ENCODE measurements around the gene RAB31.
"Not testable (repeated sequence)": the region's sequence is repeated elsewhere in the genome, so short reads cannot be mapped to it uniquely, and the experiment has no call there.

The RAB31 gene

GRCh38 chr18:9708057-9708433 lies at the start of gene RAB31:
RAB31 (plus strand) TSS chr18:9708301; CDS start chr18:9708406, 105 bp downstream.
- Mint-ChIP-seq H3K4me3 (peak within 1 kb of the TSS; percentile 97), H3K27me3 (no peaks in the 10 kb centered on the region), H3K27ac (peak within 1 kb of the TSS; percentile 98), H3K9me3 (no peaks in the 10 kb centered on the region), H3K4me1 (peaks cover 48% of the 10 kb centered on the region), H3K36me3 (no peaks in the 10 kb centered on the region)
- DNase-seq (ENCODE audit: low spot score in 2 of 2) (peak; percentile 36 to 59), ATAC-seq (ENCODE audit: low read depth) (peak; percentile 46)

GRCh38 chr18:9659499-9660375 lies 48.4 kb upstream of the RAB31 start:
- no peak overlapping the region for H3K4me3 Mint-ChIP-seq

GRCh38 chr18:9661564-9661963 lies 46.5 kb upstream of the RAB31 start:
- H3K36me3 Mint-ChIP-seq: no peaks in the 10 kb centered on the region
- H3K4me3 Mint-ChIP-seq: no peak overlapping the region
- no peak for DNase-seq (ENCODE audit: low spot score in 2 of 2)

More at GRCh38 chr18:9659499-9660375, 48.4 kb upstream of the RAB31 start:
- Mint-ChIP-seq H3K9me3 (no peaks in the 10 kb centered on the region), H3K27me3 (peaks cover 6% of the 10 kb centered on the region), H3K4me1 (no peaks in the 10 kb centered on the region), H3K36me3 (no peaks in the 10 kb centered on the region), H3K27ac (no peak overlapping the region)
- ATAC-seq (ENCODE audit: low read depth): no peak
- no peak for DNase-seq (ENCODE audit: low spot score in 2 of 2)

GRCh38 chr18:9663377-9663776 lies 44.7 kb upstream of the RAB31 start:
- peaks cover 3% of the 10 kb centered on the region for H3K27me3 Mint-ChIP-seq
- H3K4me3 Mint-ChIP-seq: no peak overlapping the region
- no peaks in the 10 kb centered on the region for H3K9me3 Mint-ChIP-seq
- H3K36me3 Mint-ChIP-seq: no peaks in the 10 kb centered on the region
- ATAC-seq (ENCODE audit: low read depth) (no peak), DNase-seq (ENCODE audit: low spot score in 2 of 2) (no peak)
- H3K4me1 Mint-ChIP-seq: no peaks in the 10 kb centered on the region
- H3K27ac Mint-ChIP-seq: no peak overlapping the region

More at GRCh38 chr18:9661564-9661963, 46.5 kb upstream of the RAB31 start:
- Mint-ChIP-seq H3K27me3 (peaks cover 3% of the 10 kb centered on the region), H3K4me1 (no peaks in the 10 kb centered on the region), H3K9me3 (no peaks in the 10 kb centered on the region), H3K27ac (no peak overlapping the region)
- ATAC-seq (ENCODE audit: low read depth): no peak

- H3K27me3 Mint-ChIP-seq: no peaks in the 10 kb centered on the region
- no peak for DNase-seq (ENCODE audit: low spot score in 2 of 2)
- ATAC-seq (ENCODE audit: low read depth): no peak
- no peak overlapping the region for H3K27ac Mint-ChIP-seq
- H3K4me3 Mint-ChIP-seq: no peak overlapping the region
- no peaks in the 10 kb centered on the region for H3K36me3 Mint-ChIP-seq
- H3K4me1 Mint-ChIP-seq: no peaks in the 10 kb centered on the region
- H3K9me3 Mint-ChIP-seq: no peaks in the 10 kb centered on the region
Measured at GRCh38 chr18:9665314-9665713, 42.8 kb upstream of the RAB31 start.

- Mint-ChIP-seq H3K4me1 (no peaks in the 10 kb centered on the region), H3K4me3 (no peak overlapping the region), H3K36me3 (no peaks in the 10 kb centered on the region), H3K27me3 (no peaks in the 10 kb centered on the region), H3K27ac (no peak overlapping the region), H3K9me3 (no peaks in the 10 kb centered on the region)
- DNase-seq (ENCODE audit: low spot score in 2 of 2): no peak
- no peak for ATAC-seq (ENCODE audit: low read depth)
Measured at GRCh38 chr18:9666548-9666947, 41.6 kb upstream of the RAB31 start.

GRCh38 chr18:9669016-9669415 lies 39.1 kb upstream of the RAB31 start:
- H3K27me3 Mint-ChIP-seq: no peaks in the 10 kb centered on the region
- no peak for ATAC-seq (ENCODE audit: low read depth)
- no peaks in the 10 kb centered on the region for H3K36me3 Mint-ChIP-seq
- H3K9me3 Mint-ChIP-seq: no peaks in the 10 kb centered on the region
- peaks cover 5% of the 10 kb centered on the region for H3K4me1 Mint-ChIP-seq
- peak overlapping the region; percentile 60 for H3K27ac Mint-ChIP-seq
- no peak overlapping the region for H3K4me3 Mint-ChIP-seq
- DNase-seq (ENCODE audit: low spot score in 2 of 2): no peak

GRCh38 chr18:9671214-9671613 lies 36.9 kb upstream of the RAB31 start:
- Mint-ChIP-seq H3K27ac (no peak overlapping the region), H3K36me3 (no peaks in the 10 kb centered on the region)

GRCh38 chr18:9673296-9674251 lies 34.5 kb upstream of the RAB31 start:
- Mint-ChIP-seq H3K4me3 (peak overlapping the region; percentile 52), H3K9me3 (no peaks in the 10 kb centered on the region), H3K27me3 (no peaks in the 10 kb centered on the region), H3K36me3 (no peaks in the 10 kb centered on the region), H3K27ac (peak overlapping the region; percentile 96), H3K4me1 (peaks cover 5% of the 10 kb centered on the region)
- peak; percentile 90 for ATAC-seq (ENCODE audit: low read depth)
- peak; percentile 52 to 84 for DNase-seq (ENCODE audit: low spot score in 2 of 2)

More at GRCh38 chr18:9671214-9671613, 36.9 kb upstream of the RAB31 start:
- no peaks in the 10 kb centered on the region for H3K9me3 Mint-ChIP-seq
- no peaks in the 10 kb centered on the region for H3K27me3 Mint-ChIP-seq
- H3K4me1 Mint-ChIP-seq: peaks cover 5% of the 10 kb centered on the region
- ATAC-seq (ENCODE audit: low read depth) (no peak), DNase-seq (ENCODE audit: low spot score in 2 of 2) (no peak)
- H3K4me3 Mint-ChIP-seq: no peak overlapping the region

- not testable (repeated sequence) for H3K27me3 Mint-ChIP-seq; H3K27ac Mint-ChIP-seq; H3K36me3 Mint-ChIP-seq; DNase-seq (ENCODE audit: low spot score in 2 of 2); H3K4me1 Mint-ChIP-seq; ATAC-seq (ENCODE audit: low read depth); H3K9me3 Mint-ChIP-seq; H3K4me3 Mint-ChIP-seq
Measured at GRCh38 chr18:9678216-9678615, 29.9 kb upstream of the RAB31 start.

- no peaks in the 10 kb centered on the region for H3K4me1 Mint-ChIP-seq
- no peak overlapping the region for H3K4me3 Mint-ChIP-seq
- no peaks in the 10 kb centered on the region for H3K36me3 Mint-ChIP-seq
- no peak overlapping the region for H3K27ac Mint-ChIP-seq
- H3K9me3 Mint-ChIP-seq: no peaks in the 10 kb centered on the region
- DNase-seq (ENCODE audit: low spot score in 2 of 2): no peak
- ATAC-seq (ENCODE audit: low read depth): no peak
- H3K27me3 Mint-ChIP-seq: peaks cover 5% of the 10 kb centered on the region
Measured at GRCh38 chr18:9679125-9679524, 29.0 kb upstream of the RAB31 start.

GRCh38 chr18:9681217-9681616 lies 26.9 kb upstream of the RAB31 start:
- Mint-ChIP-seq H3K36me3 (no peaks in the 10 kb centered on the region), H3K27ac (no peak overlapping the region), H3K9me3 (no peaks in the 10 kb centered on the region), H3K4me1 (peaks cover 3% of the 10 kb centered on the region), H3K27me3 (peaks cover 5% of the 10 kb centered on the region), H3K4me3 (no peak overlapping the region)
- no peak for DNase-seq (ENCODE audit: low spot score in 2 of 2)
- ATAC-seq (ENCODE audit: low read depth): no peak

GRCh38 chr18:9682572-9682971 lies 25.5 kb upstream of the RAB31 start:
- Mint-ChIP-seq H3K4me3 (no peak overlapping the region), H3K4me1 (peaks cover 3% of the 10 kb centered on the region), H3K9me3 (no peaks in the 10 kb centered on the region), H3K27ac (no peak overlapping the region), H3K36me3 (no peaks in the 10 kb centered on the region), H3K27me3 (peaks cover 5% of the 10 kb centered on the region)
- DNase-seq (ENCODE audit: low spot score in 2 of 2) (no peak), ATAC-seq (ENCODE audit: low read depth) (no peak)
